K562 (cell line): ENCODE results near the gene PYY. TPM values are rescaled to one million over a fixed set of nuclear protein-coding genes. Genes with fewer than 3 reads are reported as not detected.

ENCODE experiments used
- ATAC-seq: fragments of 200-7000 bp; cut with Tn5 transposase; 3 replicates; pipeline ENCODE4 v1.9.1; 2020; ENCODE audit warnings: moderate library complexity
- BruUV-seq: library from RNA; stranded (reverse); fragments of 400-500 nt; replicated peaks from 2 replicates; lab custom pipeline; 2021; lab: Mats Ljungman, UMichigan
- CTCF ChIA-PET: fragments of 300-600 bp; formaldehyde crosslinking; extraction: SDS; loops from one replicate; lab custom pipeline; 2021; ENCODE audit warnings: low intra/inter-chr PET ratio; lab: Yijun Ruan, JAX
- POLR2A ChIA-PET: fragments of 300-600, 350-650 bp; sonication (Branson Sonifier 250); formaldehyde crosslinking; extraction: SDS; loops from one replicate; lab custom pipeline; 2021; ENCODE audit warnings: antibody characterized with exemption, inconsistent platforms; lab: Yijun Ruan, JAX
- DNase-seq, 4 experiments: peaks; one replicate each; pipeline versions ENCODE4 v3.0.0 to v3.0.0-alpha.2; 2011 to 2018; ENCODE audit warnings: low spot score in 3 of 4, mixed read lengths in 3 of 4; ENCODE audit errors: extremely low read depth in 1 of 4
- FAIRE-seq: peaks from 2 replicates; lab custom pipeline; 2011; peaks lifted over from hg19 to GRCh38; lab: Jason Lieb, UNC
- H2AFZ ChIP-seq: 2 replicates; pipeline ENCODE4 v1.6.0; 2011; ENCODE audit warnings: low read depth, low read length, control low read depth, inconsistent platforms
- H3K27ac ChIP-seq: fragments of 200-600 bp; 3 replicates; pipeline ENCODE4 v1.8.0; 2011; ENCODE audit warnings: low read depth, mild to moderate bottlenecking, control low read depth, inconsistent platforms, low read length, moderate library complexity, mixed read lengths; ENCODE audit errors: extremely low read depth
- H3K27me3 ChIP-seq, 2 experiments: fragments of 300-600 bp in 1 of 2; 2 replicates in 1 of 2; 3 replicates in 1 of 2; pipeline versions ENCODE4 v1.6.0 to v1.8.0; 2011; ENCODE audit warnings: inconsistent platforms in 2 of 2, low read length in 2 of 2, mild to moderate bottlenecking in 1 of 2, mixed read lengths in 1 of 2, moderate library complexity in 1 of 2; ENCODE audit not compliant: control insufficient read depth in 2 of 2, insufficient read depth in 2 of 2
- H3K36me3 ChIP-seq: fragments of 300-600 bp; 3 replicates; pipeline ENCODE4 v1.8.0; 2011; ENCODE audit warnings: mild to moderate bottlenecking, low read length, inconsistent platforms; ENCODE audit not compliant: control insufficient read depth, insufficient read depth
- H3K4me1 ChIP-seq, 2 experiments: fragments of 200-600 bp in 1 of 2; replicated peaks in 1 of 2; 2 replicates in 1 of 2; 3 replicates in 1 of 2; pipeline versions ENCODE4 v1.5.1 to v1.8.0; 2011; ENCODE audit warnings: inconsistent platforms in 2 of 2, low read length in 2 of 2, mild to moderate bottlenecking in 1 of 2, mixed read lengths in 1 of 2, moderate library complexity in 1 of 2; ENCODE audit not compliant: control insufficient read depth in 2 of 2, insufficient read depth in 2 of 2
- H3K4me2 ChIP-seq: 2 replicates; pipeline ENCODE4 v1.6.1; 2011; ENCODE audit warnings: low read length, control low read depth, inconsistent platforms, mixed read lengths; ENCODE audit not compliant: insufficient read depth
- H3K4me3 ChIP-seq: fragments of 200-600 bp; sonication (generic), shearing (Covaris generic); 2 replicates; pipeline ENCODE4 v1.5.1; 2016; ENCODE audit warnings: control low read depth, inconsistent platforms
- H3K79me2 ChIP-seq: fragments of 200-600 bp; 3 replicates; pipeline ENCODE4 v1.8.0; 2011; ENCODE audit warnings: low read length, inconsistent platforms; ENCODE audit not compliant: control insufficient read depth, insufficient read depth
- H3K9ac ChIP-seq, 2 experiments: 2 replicates each; pipeline versions ENCODE4 v1.6.0 to v1.6.1; 2011; ENCODE audit warnings: low read depth in 2 of 2, low read length in 2 of 2, control low read depth in 1 of 2, inconsistent platforms in 1 of 2, mild to moderate bottlenecking in 1 of 2, mixed read lengths in 1 of 2; ENCODE audit not compliant: insufficient read depth in 1 of 2
- H3K9me1 ChIP-seq: one replicate; pipeline ENCODE4 v1.6.0; 2011; ENCODE audit warnings: inconsistent platforms, mild to moderate bottlenecking, low read length, moderate library complexity; ENCODE audit not compliant: control insufficient read depth, insufficient read depth
- H3K9me3 ChIP-seq: replicated peaks from 2 replicates; pipeline ENCODE4 v1.5.1; 2011; ENCODE audit warnings: low read depth, low read length, inconsistent platforms; ENCODE audit not compliant: control insufficient read depth, insufficient read depth
- H4K20me1 ChIP-seq: replicated peaks from 2 replicates; pipeline ENCODE4 v1.6.1; 2011; ENCODE audit warnings: low read length, inconsistent platforms, mixed read lengths; ENCODE audit not compliant: control insufficient read depth, insufficient read depth
- BACH1 ChIP-seq: fragments of 200-800 bp; sonication (Bioruptor generic); IDR thresholded peaks from 2 replicates; pipeline ENCODE4 v1.6.1; 2016; ENCODE audit warnings: missing genetic modification characterization, missing compliant biosample characterization
- CBX8 ChIP-seq: fragments of 200-600 bp; sonication (generic); IDR thresholded peaks from 2 replicates; pipeline ENCODE4 v1.6.1; 2012; ENCODE audit warnings: borderline replicate concordance, mixed run types, low read depth, mild to moderate bottlenecking, moderate library complexity, mixed read lengths, low read length, control low read depth, inconsistent platforms; ENCODE audit not compliant: poor library complexity, severe bottlenecking; ENCODE audit errors: extremely low read depth
- CCAR2 ChIP-seq: fragments of 200-400 bp; formaldehyde crosslinking; IDR thresholded peaks from 2 replicates; pipeline ENCODE4 v1.6.1; 2017; ENCODE audit warnings: mild to moderate bottlenecking, low read depth, low read length
- HMGXB4 ChIP-seq: sonication (generic); formaldehyde crosslinking; IDR thresholded peaks from 2 replicates; pipeline ENCODE4 v1.8.1; 2023; ENCODE audit warnings: mild to moderate bottlenecking, missing genetic modification reagents
- KAT2B ChIP-seq: IDR thresholded peaks from one replicate; pipeline ENCODE4 v1.6.1; 2012; ENCODE audit warnings: low read depth, mild to moderate bottlenecking, control low read depth, inconsistent platforms, low read length, moderate library complexity
- PCBP1 ChIP-seq: fragments of 200-400 bp; formaldehyde crosslinking; IDR thresholded peaks from 2 replicates; pipeline ENCODE4 v1.6.1; 2018; ENCODE audit warnings: mild to moderate bottlenecking, low read depth, low read length; ENCODE audit not compliant: poor library complexity, severe bottlenecking
- SETDB1 ChIP-seq: IDR thresholded peaks from one replicate; pipeline ENCODE4 v1.6.1; 2012; ENCODE audit warnings: low read length, control low read depth, inconsistent platforms
- TARDBP ChIP-seq: fragments of 450-650 bp; IDR thresholded peaks from 2 replicates; pipeline ENCODE4 v1.6.1; 2016
- TEAD1 ChIP-seq, 2 experiments: fragments of 450-650 bp in 1 of 2; sonication (generic) in 1 of 2; formaldehyde crosslinking; IDR thresholded peaks; 2 replicates each; pipeline versions ENCODE4 v1.4.0 to v1.8.0; 2020 to 2022; ENCODE audit warnings: mild to moderate bottlenecking in 2 of 2, missing genetic modification reagents in 1 of 2
- ZEB2 ChIP-seq: fragments of 450-650 bp; IDR thresholded peaks from 2 replicates; pipeline ENCODE4 v1.6.1; 2016
- ZNF518B ChIP-seq: fragments of 250-450 bp; sonication (Bioruptor Pico); IDR thresholded peaks from 2 replicates; pipeline ENCODE4 v1.5.0; 2021; ENCODE audit warnings: mild to moderate bottlenecking, moderate library complexity
- ZNF740 ChIP-seq, 3 experiments: fragments of 200-800 bp in 1 of 3; sonication (Bioruptor generic) in 1 of 3; sonication (generic) in 1 of 3; formaldehyde crosslinking in 1 of 3; IDR thresholded peaks; 2 replicates each; pipeline versions ENCODE4 v1.6.1 to v1.8.0; 2016 to 2022; ENCODE audit warnings: mild to moderate bottlenecking in 2 of 3, missing compliant biosample characterization in 2 of 3, missing genetic modification characterization in 2 of 3, missing genetic modification reagents in 1 of 3
- WGBS: fragments of 100-300 bp; shearing (Covaris generic); methylation state at CpG from one replicate; pipeline ENCODE4 v1.1.6; 2016; ENCODE audit warnings: low coverage, mixed read lengths; ENCODE audit not compliant: insufficient coverage; ENCODE audit errors: missing lambda C conversion rate; 5-methylcytosine and 5-hydroxymethylcytosine counted together
- in situ Hi-C: fragments of 300-500 bp; cut with MboI; formaldehyde crosslinking; loops from 4 replicates; pipeline ENCODE4 v1.15.0; 2018; ENCODE audit warnings: inconsistent platforms, mixed read lengths
- intact Hi-C: fragments of 100-400 bp; cut with micrococcal nuclease; formaldehyde crosslinking; loops from 2 replicates; pipeline ENCODE4 v1.14.2; 2022
- polyA plus RNA-seq, 8 experiments: library from polyadenylated mRNA; depleted of rRNA in 4 of 8; stranded (reverse) in 5 of 8; unstranded in 3 of 8; fragments of >200 nt; fragmentation: Nextera tagmentation in 2 of 8; fragmentation: Illumina TruSeq in 1 of 8; extraction: Ambion mirVana in 2 of 8; extraction: Trizol in 1 of 8; gene quantifications; 2 replicates each; pipeline versions ENCODE4 v1.2.1 to v1.2.3, GENCODE V29; 2011 to 2014; ENCODE audit warnings: inconsistent platforms in 1 of 8, missing spikeins in 1 of 8
- total RNA-seq, 7 experiments: library from RNA; depleted of rRNA in 6 of 7; stranded (reverse); fragments of >200 nt in 6 of 7; fragmentation: Illumina TruSeq in 2 of 7; extraction: Trizol in 2 of 7; gene quantifications; 2 replicates each; pipeline versions ENCODE4 v1.2.1 to v1.2.3, GENCODE V29; 2011 to 2021; ENCODE audit warnings: low replicate concordance in 1 of 7

PYY gene
- total and polyA plus RNA-seq, 9 of the 15 experiments (the other 6 are each of a cell fraction or from before 2014, with no cell fraction given), result not detected

- TF ChIP-seq ZNF740 (CRISPR knock-in tag; IDR thresholded peaks at IDR 0.05) (no peak), ZNF740 (tag; IDR thresholded peaks at IDR 0.05) (no peak)
These were observed 28.4 kb upstream of the PYY start (continued) for GRCh38 chr17:43982171-43982570.

- ATAC-seq (no peak), DNase-seq (no peak), FAIRE-seq (no peak)
- no TSS peak for BruUV-seq
- Histone ChIP-seq H2AFZ (no peak overlapping the region), H3K36me3 (no peaks in the 10 kb centered on the region), H3K27ac (no peak overlapping the region), H3K4me3 (no peak overlapping the region), H3K9me3 (no peaks in the 10 kb centered on the region; the same call in 1 of the 2 replicates), H3K79me2 (no peaks in the 10 kb centered on the region), H3K9me1 (no peaks in the 10 kb centered on the region), H3K9ac (no peak overlapping the region), H3K4me2 (no peak overlapping the region), H3K4me1 (peaks cover 5 to 12% of the 10 kb centered on the region in 2 experiments), H4K20me1 (no peaks in the 10 kb centered on the region), H3K27me3 (peaks cover 20 to 37% of the 10 kb centered on the region in 2 experiments)
- TF ChIP-seq BACH1 (no peak), ZNF518B (CRISPR knock-in tag) (no peak), CBX8 (no peak), KAT2B (no peak), TEAD1 (CRISPR knock-in tag; IDR thresholded peaks at IDR 0.05) (no peak), TARDBP (no peak), ZEB2 (no peak), PCBP1 (no peak), SETDB1 (no peak), CCAR2 (no peak), HMGXB4 (CRISPR knock-in tag) (no peak)
- in situ Hi-C loops (no loop called here), intact Hi-C loops (no loop called here)
- CTCF ChIA-PET, result no interaction called here
- POLR2A ChIA-PET, result interaction anchor here (1.1 kb wide), 1 partner anchor 48 kb away, joined by 4 read pairs; no protein-coding TSS in a partner anchor
- 0% methylated on average over 4 of the region's 4 CpGs for WGBS
These were observed 25.9 kb upstream of the PYY start for GRCh38 chr17:43979671-43980070.
